ENCODE results near the gene SNX11.

SNX11 gene

GRCh38 chr17:48162946-48163506, 55.5 kb downstream of the SNX11 start:
- DNase-seq, result no peak

GRCh38 chr17:48163809-48164208, 56.2 kb downstream of the SNX11 start:
- no peak for DNase-seq

- no peak for DNase-seq
Observed at GRCh38 chr17:48169926-48170325, 62.4 kb downstream of the SNX11 start.

Data from activated naive CD4-positive, alpha-beta T cell treated with anti-CD3 and anti-CD28 coated beads, Interleukin-2, amount 50 U/mL, for 16 hours (primary cell).